DOHH2 (cell line): ENCODE data around the gene LIFR.

Experiments
- H3F3A ChIP-seq: fragments of 200-600 bp; sonication (generic), shearing (Covaris generic); 2 replicates; pipeline ENCODE4 v1.6.0; 2016; ENCODE audit warnings: antibody characterized with exemption, mild to moderate bottlenecking; ENCODE audit not compliant: control insufficient read depth, insufficient read depth
- H3K27ac ChIP-seq: fragments of 200-600 bp; sonication (generic); 2 replicates; pipeline ENCODE4 v1.5.1; 2014; ENCODE audit warnings: low read depth, mild to moderate bottlenecking, low read length, moderate library complexity
- H3K27me3 ChIP-seq: fragments of 200-600 bp; sonication (generic); 2 replicates; pipeline ENCODE4 v1.6.1; 2014; ENCODE audit warnings: mild to moderate bottlenecking, low read length, mixed read lengths; ENCODE audit not compliant: control insufficient read depth
- H3K36me3 ChIP-seq: fragments of 200-600 bp; sonication (generic); 2 replicates; pipeline ENCODE4 v1.6.1; 2014; ENCODE audit warnings: mild to moderate bottlenecking, low read length, moderate library complexity, mixed read lengths; ENCODE audit not compliant: control insufficient read depth
- H3K4me1 ChIP-seq: fragments of 200-600 bp; sonication (generic); 2 replicates; pipeline ENCODE4 v1.6.1; 2014; ENCODE audit warnings: mild to moderate bottlenecking, low read length, mixed read lengths; ENCODE audit not compliant: control insufficient read depth
- H3K4me2 ChIP-seq: fragments of 200-600 bp; sonication (generic); 2 replicates; pipeline ENCODE4 v1.6.0; 2014; ENCODE audit warnings: mild to moderate bottlenecking, low read length, moderate library complexity
- H3K4me3 ChIP-seq: fragments of 200-600 bp; sonication (generic); 2 replicates; pipeline ENCODE4 v1.5.1; 2014; ENCODE audit warnings: mild to moderate bottlenecking, low read length, mixed read lengths
- H3K79me2 ChIP-seq: fragments of 200-600 bp; sonication (generic); 2 replicates; pipeline ENCODE4 v1.6.1; 2014; ENCODE audit warnings: mild to moderate bottlenecking, low read length, mixed read lengths; ENCODE audit not compliant: control insufficient read depth
- H3K9me2 ChIP-seq: fragments of 200-600 bp; sonication (generic); replicated peaks from 2 replicates; pipeline ENCODE4 v1.6.1; 2014; ENCODE audit warnings: mild to moderate bottlenecking, low read length, mixed read lengths; ENCODE audit not compliant: control insufficient read depth
- H3K9me3 ChIP-seq: fragments of 200-600 bp; sonication (generic); 2 replicates; pipeline ENCODE4 v1.6.1; 2014; ENCODE audit warnings: antibody characterized with exemption, low read length, mixed read lengths; ENCODE audit not compliant: control insufficient read depth, insufficient read depth
- H4K20me1 ChIP-seq: fragments of 200-600 bp; sonication (generic); 2 replicates; pipeline ENCODE4 v1.6.0; 2014; ENCODE audit warnings: low read depth, mild to moderate bottlenecking, antibody characterized with exemption, low read length, moderate library complexity; ENCODE audit not compliant: control insufficient read depth, insufficient read depth
- CTCF ChIP-seq: fragments of 200-600 bp; sonication (generic); IDR thresholded peaks from one replicate; pipeline ENCODE4 v1.5.1; 2014; ENCODE audit warnings: antibody characterized with exemption, mild to moderate bottlenecking, low read depth, low read length; ENCODE audit not compliant: poor library complexity, severe bottlenecking
- EZH2phosphoT487 ChIP-seq: fragments of 200-600 bp; sonication (generic); IDR thresholded peaks from 2 replicates; pipeline ENCODE4 v1.6.1; 2017; ENCODE audit warnings: borderline replicate concordance, mild to moderate bottlenecking, antibody characterized with exemption, low read length, moderate library complexity, mixed read lengths

Gene LIFR

GRCh38 chr5:38541174-38541725 lies 15.2 kb downstream of the LIFR start:
- H3F3A ChIP-seq = no peaks in the 10 kb centered on the region
- H3K27ac ChIP-seq = no peak overlapping the region
- no peaks in the 10 kb centered on the region for H4K20me1 ChIP-seq
- no peak for TF ChIP-seq EZH2phosphoT487
- TF ChIP-seq CTCF = no peak
- H3K9me3 ChIP-seq = no peaks in the 10 kb centered on the region
- no peaks in the 10 kb centered on the region for H3K4me1 ChIP-seq
- H3K36me3 ChIP-seq = no peaks in the 10 kb centered on the region
- H3K27me3 ChIP-seq = peaks cover 2% of the 10 kb centered on the region; the same call in 1 of the 2 replicates
- H3K9me2 ChIP-seq = no peaks in the 10 kb centered on the region
- no peak overlapping the region for H3K4me3 ChIP-seq
- H3K79me2 ChIP-seq = no peaks in the 10 kb centered on the region
- no peak overlapping the region for H3K4me2 ChIP-seq

GRCh38 chr5:38540314-38540713 lies 16.1 kb downstream of the LIFR start:
- Histone ChIP-seq H3K27me3 (peaks cover 6% of the 10 kb centered on the region; the same call in 1 of the 2 replicates), H3K27ac (no peak overlapping the region), H3K4me2 (no peak overlapping the region), H3K9me3 (no peaks in the 10 kb centered on the region), H4K20me1 (no peaks in the 10 kb centered on the region), H3F3A (no peaks in the 10 kb centered on the region), H3K79me2 (no peaks in the 10 kb centered on the region), H3K4me3 (no peak overlapping the region), H3K4me1 (no peaks in the 10 kb centered on the region), H3K36me3 (no peaks in the 10 kb centered on the region), H3K9me2 (no peaks in the 10 kb centered on the region)
- TF ChIP-seq EZH2phosphoT487 (no peak), CTCF (no peak)

- Histone ChIP-seq H3K79me2 (no peaks in the 10 kb centered on the region), H4K20me1 (no peaks in the 10 kb centered on the region), H3K9me3 (no peaks in the 10 kb centered on the region), H3K9me2 (no peaks in the 10 kb centered on the region), H3K27me3 (peaks cover 6% of the 10 kb centered on the region; the same call in 1 of the 2 replicates), H3K4me3 (no peak overlapping the region), H3K27ac (no peak overlapping the region), H3F3A (no peaks in the 10 kb centered on the region), H3K4me2 (no peak overlapping the region), H3K36me3 (no peaks in the 10 kb centered on the region), H3K4me1 (no peaks in the 10 kb centered on the region)
- no peak for TF ChIP-seq EZH2phosphoT487
- no peak for TF ChIP-seq CTCF
These were observed 18.3 kb downstream of the LIFR start for GRCh38 chr5:38538161-38538560.
